Testis (tissue), 2 donors: ENCODE measurements around the gene HIPK2.

Experiments
- POLR2A ChIP-seq: fragments of 450-650 bp; IDR thresholded peaks from one replicate; pipeline ENCODE4 v1.6.1; 2017; ENCODE audit warnings: antibody characterized with exemption, mild to moderate bottlenecking, moderate library complexity
- TF ChIP-seq, protein P1 (sequence below), 3 experiments: fragments of 450-650 bp in 2 of 3; fragments of 200-600 bp in 1 of 3; sonication (generic) in 1 of 3; IDR thresholded peaks; one replicate each; pipeline ENCODE4 v1.5.1; 2016 to 2019; ENCODE audit warnings: antibody characterized with exemption in 3 of 3, mild to moderate bottlenecking in 2 of 3, moderate library complexity in 1 of 3

DNA sequence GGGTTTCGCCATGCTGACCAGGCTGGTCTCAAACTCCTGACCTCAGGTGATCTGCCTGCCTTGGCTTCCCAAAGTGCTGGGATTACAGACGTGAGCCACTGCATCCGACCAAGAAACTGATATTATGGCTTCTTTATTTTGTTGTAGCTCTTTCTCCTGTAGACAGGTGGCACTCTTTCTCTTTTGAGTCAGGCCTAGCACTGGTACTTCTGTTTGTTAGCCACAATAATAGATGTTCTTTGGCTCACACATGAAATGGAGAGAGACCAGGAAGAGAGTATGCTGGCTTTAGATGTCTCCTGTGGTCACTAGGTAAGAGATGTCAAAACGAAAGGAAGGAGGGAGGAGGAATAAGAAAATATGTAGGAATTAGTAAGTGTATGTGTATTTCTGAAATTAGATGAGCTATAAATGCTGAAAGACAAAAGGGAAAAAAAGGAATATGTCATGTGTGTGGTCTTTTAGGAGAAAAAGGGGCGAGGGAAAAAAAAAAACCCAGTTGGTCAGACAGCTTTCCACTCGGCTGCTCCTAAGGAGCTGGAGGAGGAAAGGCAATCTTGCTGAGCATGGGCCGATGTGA lies 175.6 kb downstream of the HIPK2 start:
- TF ChIP-seq, protein P1, sequence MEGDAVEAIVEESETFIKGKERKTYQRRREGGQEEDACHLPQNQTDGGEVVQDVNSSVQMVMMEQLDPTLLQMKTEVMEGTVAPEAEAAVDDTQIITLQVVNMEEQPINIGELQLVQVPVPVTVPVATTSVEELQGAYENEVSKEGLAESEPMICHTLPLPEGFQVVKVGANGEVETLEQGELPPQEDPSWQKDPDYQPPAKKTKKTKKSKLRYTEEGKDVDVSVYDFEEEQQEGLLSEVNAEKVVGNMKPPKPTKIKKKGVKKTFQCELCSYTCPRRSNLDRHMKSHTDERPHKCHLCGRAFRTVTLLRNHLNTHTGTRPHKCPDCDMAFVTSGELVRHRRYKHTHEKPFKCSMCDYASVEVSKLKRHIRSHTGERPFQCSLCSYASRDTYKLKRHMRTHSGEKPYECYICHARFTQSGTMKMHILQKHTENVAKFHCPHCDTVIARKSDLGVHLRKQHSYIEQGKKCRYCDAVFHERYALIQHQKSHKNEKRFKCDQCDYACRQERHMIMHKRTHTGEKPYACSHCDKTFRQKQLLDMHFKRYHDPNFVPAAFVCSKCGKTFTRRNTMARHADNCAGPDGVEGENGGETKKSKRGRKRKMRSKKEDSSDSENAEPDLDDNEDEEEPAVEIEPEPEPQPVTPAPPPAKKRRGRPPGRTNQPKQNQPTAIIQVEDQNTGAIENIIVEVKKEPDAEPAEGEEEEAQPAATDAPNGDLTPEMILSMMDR (IDR thresholded peaks at IDR 0.05), result peak in 2 of 3 experiments; percentile 29 to 38
- no peak for TF ChIP-seq POLR2A
